ENCODE data around the gene CDH23.

CDH23 gene

GRCh38 chr10:71623098-71623985 is 226.6 kb downstream of the CDH23 start:
- DNase-seq (ENCODE audit: low read depth) = no peak

DNA sequence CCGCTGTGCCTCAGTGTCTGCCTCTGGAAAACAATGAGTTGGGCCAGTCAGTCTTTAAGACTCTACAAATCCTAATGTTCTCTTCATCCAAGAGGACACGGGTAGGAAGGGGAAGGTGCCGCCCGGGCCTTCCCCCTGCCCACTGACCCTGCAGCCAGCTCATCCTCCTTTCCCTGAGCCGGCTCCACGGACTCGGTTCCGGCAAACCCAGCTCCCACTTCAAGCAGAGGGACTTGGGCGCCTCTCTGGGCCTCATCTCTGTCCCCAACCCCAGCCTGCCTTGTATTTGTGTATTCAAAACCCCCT is 227.2 kb downstream of the CDH23 start:
- DNase-seq (ENCODE audit: low read depth) = no peak

GRCh38 chr10:71625445-71626175 is 228.9 kb downstream of the CDH23 start:
- no peak for DNase-seq (ENCODE audit: low read depth)

GRCh38 chr10:71627230-71627939 is 230.7 kb downstream of the CDH23 start:
- DNase-seq (ENCODE audit: low read depth) = no peak

GRCh38 chr10:71627956-71628355 is 231.2 kb downstream of the CDH23 start:
- no peak for DNase-seq (ENCODE audit: low read depth)

DNA sequence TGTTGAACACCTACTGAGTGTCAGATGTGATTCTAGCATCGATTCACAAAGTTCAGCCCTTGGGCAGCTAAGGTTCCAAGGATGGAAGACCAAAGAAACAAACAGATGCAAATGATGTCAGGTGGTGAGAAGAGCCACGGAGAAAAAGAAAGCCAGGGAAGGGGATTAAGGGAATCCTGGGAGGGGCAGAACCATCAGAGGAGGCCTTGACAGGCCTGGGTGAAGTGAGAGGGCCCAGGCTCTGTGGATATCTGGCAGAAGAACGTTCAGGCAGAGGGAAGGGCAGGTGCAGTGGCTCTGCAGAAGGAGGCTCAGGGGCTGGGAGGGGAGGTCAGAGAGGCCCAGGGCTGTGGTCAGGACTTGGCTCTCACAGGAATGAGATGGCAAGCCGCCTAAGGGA is 232.4 kb downstream of the CDH23 start:
- no peak for DNase-seq (ENCODE audit: low read depth)

DNA sequence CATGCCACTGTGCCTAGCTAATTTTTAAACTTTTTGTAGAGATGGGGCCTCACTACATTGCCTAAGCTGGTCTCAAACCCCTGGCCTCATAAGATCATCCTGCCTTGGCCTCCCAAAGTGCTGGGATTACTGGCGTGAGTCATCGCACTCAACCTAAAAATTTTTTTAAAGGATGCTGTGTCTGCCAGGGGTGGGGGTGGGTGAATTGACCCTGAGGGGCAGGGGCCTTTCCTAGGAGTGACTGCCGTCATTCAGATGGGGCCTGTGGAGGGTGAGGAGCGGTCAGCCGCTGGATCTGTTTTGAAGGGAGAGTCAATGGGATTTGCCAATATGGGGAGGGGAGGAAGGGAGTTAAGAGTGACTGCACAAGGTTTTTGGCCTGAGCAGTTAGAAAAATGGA is 233.4 kb downstream of the CDH23 start:
- DNase-seq (ENCODE audit: low read depth) = no peak

DNA sequence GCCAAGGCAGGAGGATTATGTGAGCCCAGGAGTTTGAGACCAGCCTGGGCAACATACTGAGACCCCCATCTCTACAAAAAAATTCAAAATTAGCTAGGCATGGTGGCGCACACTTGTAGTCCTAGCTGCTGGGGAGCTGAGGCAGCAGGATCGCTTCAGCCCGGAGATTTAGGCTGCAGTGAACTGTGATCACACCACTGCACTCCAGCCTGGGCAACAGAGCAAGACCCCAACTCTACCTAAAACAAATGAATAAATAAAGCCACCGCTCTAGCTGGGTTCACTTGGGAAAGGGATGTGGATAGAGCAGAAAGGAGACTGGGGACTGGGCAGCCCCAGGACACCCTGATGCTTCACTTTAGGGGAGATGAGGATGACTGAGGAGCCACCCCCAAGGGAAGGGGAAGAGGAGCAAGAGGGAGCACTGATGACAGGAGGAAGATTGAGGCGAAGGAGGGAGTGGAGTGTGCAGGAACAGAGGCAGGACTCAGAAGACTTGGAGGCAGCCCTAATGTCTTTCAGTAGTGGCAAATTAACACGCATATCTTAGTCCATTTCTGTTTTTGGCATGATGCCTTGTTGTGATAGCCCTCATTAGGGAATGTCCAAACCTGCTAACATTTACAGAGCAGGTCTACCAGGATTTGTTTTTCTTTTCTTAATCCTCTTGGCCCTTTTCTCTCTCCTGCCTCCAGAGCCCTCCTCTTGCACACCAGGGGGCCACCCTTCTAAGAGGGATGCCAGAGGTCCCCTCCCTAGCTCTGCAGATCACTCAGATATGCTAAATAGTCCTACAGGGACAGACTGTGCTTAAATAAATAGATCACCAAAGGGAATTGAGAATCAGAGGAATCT is 234.5 kb downstream of the CDH23 start:
- DNase-seq (ENCODE audit: low read depth) = no peak

- no peak for DNase-seq (ENCODE audit: low read depth)
Measured at GRCh38 chr10:71632200-71632820, 235.6 kb downstream of the CDH23 start.

- DNase-seq (ENCODE audit: low read depth) = no peak
Measured at GRCh38 chr10:71632896-71633600, 236.3 kb downstream of the CDH23 start.

GRCh38 chr10:71633920-71634319 is 237.2 kb downstream of the CDH23 start:
- no peak for DNase-seq (ENCODE audit: low read depth)

GRCh38 chr10:71634531-71635164 is 237.9 kb downstream of the CDH23 start:
- DNase-seq (ENCODE audit: low read depth) = no peak

DNA sequence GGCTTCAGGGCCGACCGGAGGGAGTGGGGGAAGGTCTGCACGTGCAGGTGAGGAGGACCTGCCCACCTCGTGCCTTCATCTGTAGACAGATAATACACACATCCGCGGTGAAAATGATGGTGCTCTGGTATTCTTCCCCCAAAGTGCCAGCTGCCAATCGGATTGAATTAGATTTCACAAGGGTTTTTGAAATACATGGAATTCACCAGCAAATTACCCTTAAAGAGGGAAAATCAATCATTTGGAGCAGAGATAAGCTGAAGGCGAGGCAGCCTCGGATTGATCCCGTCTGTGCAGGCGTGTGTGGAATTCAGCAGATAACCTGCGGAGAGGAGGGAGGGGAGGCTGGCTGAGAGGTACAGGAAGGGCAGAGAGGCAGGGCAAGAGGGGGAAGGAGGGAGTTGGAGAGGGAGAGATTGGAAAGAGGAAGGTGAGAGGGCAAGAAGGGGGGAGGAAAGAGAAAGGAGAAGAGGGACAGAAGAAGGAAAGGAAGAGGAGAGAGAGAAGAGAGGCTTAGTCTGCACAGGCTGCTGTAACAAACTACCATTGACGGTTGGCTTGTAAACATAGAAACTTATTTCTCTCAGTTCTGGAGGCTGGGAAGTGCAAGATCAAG is 238.6 kb downstream of the CDH23 start:
- DNase-seq (ENCODE audit: low read depth) = no peak

DNA sequence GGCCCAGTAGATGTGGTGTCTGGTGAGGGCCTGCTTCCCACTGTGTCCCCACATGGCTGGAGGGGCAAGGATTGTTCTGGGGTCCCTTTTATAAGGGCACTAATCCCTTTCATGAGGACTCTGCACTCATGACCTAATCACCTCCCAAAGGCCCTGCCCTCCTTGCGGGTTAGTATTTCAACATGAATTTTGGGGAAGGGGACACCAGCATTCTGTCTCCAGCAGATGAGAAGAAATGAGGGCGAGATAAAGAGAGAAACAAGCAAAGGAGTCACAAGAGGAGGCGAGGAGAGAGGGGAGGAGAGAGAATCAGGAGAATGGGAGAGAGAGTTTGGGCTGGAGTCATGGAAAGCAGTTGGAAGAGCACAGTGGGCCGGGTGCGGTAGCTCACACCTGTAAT is 239.1 kb downstream of the CDH23 start:
- no peak for DNase-seq (ENCODE audit: low read depth)

DNA sequence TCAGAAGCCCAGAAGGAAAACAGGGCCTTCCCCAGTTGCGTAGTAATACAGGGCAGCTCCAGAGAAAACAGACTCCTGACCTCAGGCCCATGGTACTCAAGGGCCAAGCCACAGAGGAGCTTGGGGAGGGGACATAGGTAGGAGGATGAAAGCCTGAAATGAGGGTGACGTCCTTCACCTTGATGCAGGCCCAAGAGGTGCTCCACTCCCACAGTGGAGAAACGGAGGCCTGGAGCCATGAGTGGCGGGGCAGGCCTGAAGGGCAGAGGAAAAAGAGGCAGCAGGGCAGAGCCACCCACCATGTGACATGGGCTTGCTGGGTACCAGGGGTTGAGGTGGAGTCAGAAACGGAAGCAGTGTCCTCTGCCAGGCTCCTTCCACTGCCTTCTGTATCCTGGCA is 239.9 kb downstream of the CDH23 start:
- no peak for DNase-seq (ENCODE audit: low read depth)

GRCh38 chr10:71637305-71637704 is 240.6 kb downstream of the CDH23 start:
- no peak for DNase-seq (ENCODE audit: low read depth)

DNA sequence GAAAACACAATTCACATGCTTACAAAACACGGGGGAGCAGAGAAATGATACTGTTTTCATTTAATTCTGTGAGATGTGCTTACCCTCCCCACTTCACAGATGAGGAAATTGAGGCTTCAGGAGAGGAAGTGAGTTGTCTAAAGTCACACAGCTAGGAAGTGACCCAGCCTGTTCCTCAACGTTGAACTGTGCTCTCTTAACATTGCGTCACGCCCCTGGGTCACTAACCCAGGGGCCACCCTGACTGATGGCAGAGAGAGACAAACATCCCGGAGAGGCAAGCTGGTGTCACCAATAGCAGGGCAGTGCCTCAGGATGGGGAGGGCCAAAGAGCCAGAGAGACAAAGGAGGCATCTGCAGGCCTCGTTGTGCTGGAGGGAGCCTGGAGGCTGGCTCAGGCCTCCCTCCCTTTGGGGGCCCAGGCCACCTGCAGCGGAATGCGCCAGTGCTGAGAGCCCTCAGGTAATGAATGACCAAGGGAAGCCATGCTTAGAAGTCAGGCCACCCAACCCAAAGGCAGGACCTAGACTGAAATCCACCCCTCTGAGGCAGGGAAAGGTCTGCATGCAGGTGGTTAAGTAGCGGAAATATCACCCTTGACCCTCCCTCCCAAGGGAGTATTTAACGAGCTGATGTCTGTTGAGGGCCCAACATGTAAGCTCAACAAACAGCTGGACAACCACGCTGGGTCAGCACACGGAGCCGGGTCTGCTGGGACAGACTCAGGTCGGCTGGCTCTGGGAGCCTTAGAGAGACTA is 241.5 kb downstream of the CDH23 start:
- no peak for DNase-seq (ENCODE audit: low read depth)

GRCh38 chr10:71638822-71639719 is 242.4 kb downstream of the CDH23 start:
- no peak for DNase-seq (ENCODE audit: low read depth)
